ENCODE results near the gene SRR.

GRCh38 chr17:2331303-2331702 is 27.6 kb downstream of the SRR start:
- no peak for TF ChIP-seq CTCF (conservative IDR thresholded peaks at IDR 0.05)
- no peak for TF ChIP-seq EZH2 (IDR thresholded peaks at IDR 0.05; ENCODE audit: low read depth)
